ENCODE measurements around the gene CFLAR. TPM values are rescaled to one million over a fixed set of nuclear protein-coding genes. Genes with fewer than 3 reads are reported as not detected.
"Not testable (repeated sequence)": the region's sequence is repeated elsewhere in the genome, so short reads cannot be mapped to it uniquely, and the experiment has no call there.

Gene CFLAR
- total RNA-seq, 1 donor from 2014 or later = 86.8 TPM

GRCh38 chr2:201182650-201183364 lies 66.8 kb downstream of the CFLAR start, which contains the start of gene CASP10:
Gene CASP10 (plus strand): TSS chr2:201183141. CDS start chr2:201185778, 2,637 bp downstream.
- peak; percentile 80 to 91 for DNase-seq (ENCODE audit: low read depth in 2 of 2)

- no peak for DNase-seq (ENCODE audit: low read depth in 2 of 2)
These were observed 67.4 kb downstream of the CFLAR start for GRCh38 chr2:201183365-201183727.

- peak in 1 of 2 donors; percentile 21 for DNase-seq (ENCODE audit: low read depth in 2 of 2)
These were observed 67.9 kb downstream of the CFLAR start for GRCh38 chr2:201183835-201184234.

GRCh38 chr2:201184248-201184647 lies 68.3 kb downstream of the CFLAR start:
- DNase-seq (ENCODE audit: low read depth in 2 of 2) = not testable (repeated sequence)

- DNase-seq (ENCODE audit: low read depth in 2 of 2) = no peak
These were observed 69.9 kb downstream of the CFLAR start for GRCh38 chr2:201185863-201186262.

GRCh38 chr2:201186982-201187381 lies 71.0 kb downstream of the CFLAR start:
- DNase-seq (ENCODE audit: low read depth in 2 of 2) = no peak

GRCh38 chr2:201188449-201188848 lies 72.5 kb downstream of the CFLAR start:
- no peak for DNase-seq (ENCODE audit: low read depth in 2 of 2)

GRCh38 chr2:201191132-201191875 lies 75.3 kb downstream of the CFLAR start:
- DNase-seq (ENCODE audit: low read depth in 2 of 2) = peak; percentile 87 to 90

GRCh38 chr2:201194097-201194496 lies 78.1 kb downstream of the CFLAR start:
- no peak for DNase-seq (ENCODE audit: low read depth in 2 of 2)

GRCh38 chr2:201195331-201195730 lies 79.4 kb downstream of the CFLAR start:
- DNase-seq (ENCODE audit: low read depth in 2 of 2) = no peak

GRCh38 chr2:201196003-201196402 lies 80.0 kb downstream of the CFLAR start:
- no peak for DNase-seq (ENCODE audit: low read depth in 2 of 2)

- no peak for DNase-seq (ENCODE audit: low read depth in 2 of 2)
These were observed 80.8 kb downstream of the CFLAR start for GRCh38 chr2:201196803-201197202.

GRCh38 chr2:201197781-201198180 lies 81.8 kb downstream of the CFLAR start:
- no peak for DNase-seq (ENCODE audit: low read depth in 2 of 2)

- DNase-seq (ENCODE audit: low read depth in 2 of 2) = no peak
These were observed 83.9 kb downstream of the CFLAR start for GRCh38 chr2:201199847-201200246.

- no peak for DNase-seq (ENCODE audit: low read depth in 2 of 2)
These were observed 84.4 kb downstream of the CFLAR start for GRCh38 chr2:201200345-201200744.

- DNase-seq (ENCODE audit: low read depth in 2 of 2) = no peak
These were observed 85.4 kb downstream of the CFLAR start for GRCh38 chr2:201201371-201201770.

GRCh38 chr2:201203916-201204654 lies 88.1 kb downstream of the CFLAR start:
- DNase-seq (ENCODE audit: low read depth in 2 of 2) = no peak

GRCh38 chr2:201204655-201205514 lies 88.9 kb downstream of the CFLAR start:
- DNase-seq (ENCODE audit: low read depth in 2 of 2) = no peak

GRCh38 chr2:201205515-201205849 lies 89.5 kb downstream of the CFLAR start:
- no peak for DNase-seq (ENCODE audit: low read depth in 2 of 2)

GRCh38 chr2:201208563-201209252 lies 92.7 kb downstream of the CFLAR start:
- DNase-seq (ENCODE audit: low read depth in 2 of 2) = no peak

GRCh38 chr2:201215963-201216362 lies 100.0 kb downstream of the CFLAR start:
- DNase-seq (ENCODE audit: low read depth in 2 of 2) = no peak
